Brain pericyte (primary cell): ENCODE data around the gene KBTBD7.
A peak's percentile ranks its signal among the peaks of the same experiment; 100 is the strongest.

Experiments used
- DNase-seq: peaks from one replicate; pipeline ENCODE4 v3.0.0-alpha.2; 2012; ENCODE audit warnings: low read depth, low spot score

KBTBD7 gene

GRCh38 chr13:41193919-41194824 lies at the start of gene KBTBD7:
TSS of gene KBTBD7 (minus strand) at chr13:41194569. CDS start at chr13:41194257, 312 bp downstream.
- peak; percentile 92 for DNase-seq

GRCh38 chr13:41241626-41242025 lies 47.3 kb upstream of the KBTBD7 start:
- DNase-seq = no peak

- no peak for DNase-seq
These were observed 42.0 kb upstream of the KBTBD7 start for GRCh38 chr13:41236369-41236768.

GRCh38 chr13:41232578-41233480 lies 38.5 kb upstream of the KBTBD7 start:
- no peak for DNase-seq

- no peak for DNase-seq
These were observed 37.4 kb upstream of the KBTBD7 start for GRCh38 chr13:41231786-41232185.

- no peak for DNase-seq
These were observed 36.8 kb upstream of the KBTBD7 start for GRCh38 chr13:41231025-41231677.

- no peak for DNase-seq
These were observed 35.0 kb upstream of the KBTBD7 start for GRCh38 chr13:41229356-41229755.

GRCh38 chr13:41224113-41225110 lies 30.0 kb upstream of the KBTBD7 start:
- no peak for DNase-seq

GRCh38 chr13:41222259-41222852 lies 28.0 kb upstream of the KBTBD7 start:
- no peak for DNase-seq

- no peak for DNase-seq
These were observed 26.0 kb upstream of the KBTBD7 start for GRCh38 chr13:41220401-41220800.

GRCh38 chr13:41216160-41216559 lies 21.8 kb upstream of the KBTBD7 start:
- DNase-seq = no peak

GRCh38 chr13:41213919-41214318 lies 19.6 kb upstream of the KBTBD7 start:
- DNase-seq = no peak

- no peak for DNase-seq
These were observed 18.9 kb upstream of the KBTBD7 start for GRCh38 chr13:41213316-41213715.

- DNase-seq = no peak
These were observed 18.5 kb upstream of the KBTBD7 start for GRCh38 chr13:41212881-41213280.

- no peak for DNase-seq
These were observed 16.7 kb upstream of the KBTBD7 start for GRCh38 chr13:41211062-41211461.

- DNase-seq = no peak
These were observed 12.1 kb upstream of the KBTBD7 start for GRCh38 chr13:41206467-41206866.

- DNase-seq = no peak
These were observed 9.4 kb upstream of the KBTBD7 start for GRCh38 chr13:41203810-41204209.

GRCh38 chr13:41200126-41200525 lies 5.8 kb upstream of the KBTBD7 start:
- no peak for DNase-seq

GRCh38 chr13:41199526-41199925 lies 5.2 kb upstream of the KBTBD7 start:
- no peak for DNase-seq

- DNase-seq = no peak
These were observed 4.7 kb upstream of the KBTBD7 start for GRCh38 chr13:41199079-41199478.
